Karpas-422 (cell line): ENCODE measurements around the gene STK17A. TPM values are rescaled to one million over a fixed set of nuclear protein-coding genes. Genes with fewer than 3 reads are reported as not detected.

Source experiments
- DNase-seq: peaks from one replicate; pipeline ENCODE4 v3.0.0-alpha.2; 2015
- H2AFZ ChIP-seq: fragments of 200-600 bp; sonication (generic); 2 replicates; pipeline ENCODE4 v1.6.1; 2014; ENCODE audit warnings: antibody characterized with exemption, low read length, mixed read lengths
- H3K27ac ChIP-seq: fragments of 200-600 bp; sonication (generic); 2 replicates; pipeline ENCODE4 v1.5.1; 2014; ENCODE audit warnings: mild to moderate bottlenecking, low read length, moderate library complexity
- H3K27me3 ChIP-seq: fragments of 200-600 bp; sonication (generic); 2 replicates; pipeline ENCODE4 v1.6.1; 2014; ENCODE audit warnings: low read length, mixed read lengths
- H3K36me3 ChIP-seq: fragments of 200-600 bp; sonication (generic); 2 replicates; pipeline ENCODE4 v1.6.1; 2014; ENCODE audit warnings: low read length, mixed read lengths; ENCODE audit not compliant: insufficient read depth
- H3K4me1 ChIP-seq: fragments of 200-600 bp; sonication (generic); 2 replicates; pipeline ENCODE4 v1.6.1; 2014; ENCODE audit warnings: mild to moderate bottlenecking, low read length, mixed read lengths
- H3K4me2 ChIP-seq: fragments of 200-600 bp; sonication (generic); 2 replicates; pipeline ENCODE4 v1.6.1; 2014; ENCODE audit warnings: low read length, low read depth, mild to moderate bottlenecking; ENCODE audit not compliant: poor library complexity, severe bottlenecking
- H3K4me3 ChIP-seq: fragments of 200-600 bp; sonication (generic); 2 replicates; pipeline ENCODE4 v1.5.1; 2014; ENCODE audit warnings: mild to moderate bottlenecking, antibody characterized with exemption, low read length, mixed read lengths
- H3K79me2 ChIP-seq: fragments of 200-600 bp; sonication (generic); 2 replicates; pipeline ENCODE4 v1.6.1; 2014; ENCODE audit warnings: mild to moderate bottlenecking, low read length, mixed read lengths
- H3K9ac ChIP-seq: fragments of 200-600 bp; sonication (generic); 2 replicates; pipeline ENCODE4 v1.6.0; 2014; ENCODE audit warnings: low read length
- H3K9me2 ChIP-seq: fragments of 200-600 bp; sonication (generic), shearing (Covaris generic); replicated peaks from 2 replicates; pipeline ENCODE4 v1.6.0; 2014; ENCODE audit warnings: mild to moderate bottlenecking, low read length, moderate library complexity; ENCODE audit not compliant: insufficient read depth
- H3K9me3 ChIP-seq: fragments of 300-700, 200-600 bp; sonication (generic); 2 replicates; pipeline ENCODE4 v1.6.1; 2014; ENCODE audit warnings: low read length, mixed read lengths
- H4K20me1 ChIP-seq: fragments of 200-600 bp; sonication (generic); 2 replicates; pipeline ENCODE4 v1.6.1; 2014; ENCODE audit warnings: mild to moderate bottlenecking, antibody characterized with exemption, low read length, low read depth; ENCODE audit not compliant: insufficient read depth
- total RNA-seq: library from RNA; depleted of rRNA; stranded (reverse); fragments of >200 nt; shearing (Covaris generic); gene quantifications from 2 replicates; pipeline ENCODE4 v1.2.3, GENCODE V29; 2014; ENCODE audit warnings: low replicate concordance

The STK17A gene
- total RNA-seq, 1 experiment from 2014 or later, result 8.2 TPM

DNA sequence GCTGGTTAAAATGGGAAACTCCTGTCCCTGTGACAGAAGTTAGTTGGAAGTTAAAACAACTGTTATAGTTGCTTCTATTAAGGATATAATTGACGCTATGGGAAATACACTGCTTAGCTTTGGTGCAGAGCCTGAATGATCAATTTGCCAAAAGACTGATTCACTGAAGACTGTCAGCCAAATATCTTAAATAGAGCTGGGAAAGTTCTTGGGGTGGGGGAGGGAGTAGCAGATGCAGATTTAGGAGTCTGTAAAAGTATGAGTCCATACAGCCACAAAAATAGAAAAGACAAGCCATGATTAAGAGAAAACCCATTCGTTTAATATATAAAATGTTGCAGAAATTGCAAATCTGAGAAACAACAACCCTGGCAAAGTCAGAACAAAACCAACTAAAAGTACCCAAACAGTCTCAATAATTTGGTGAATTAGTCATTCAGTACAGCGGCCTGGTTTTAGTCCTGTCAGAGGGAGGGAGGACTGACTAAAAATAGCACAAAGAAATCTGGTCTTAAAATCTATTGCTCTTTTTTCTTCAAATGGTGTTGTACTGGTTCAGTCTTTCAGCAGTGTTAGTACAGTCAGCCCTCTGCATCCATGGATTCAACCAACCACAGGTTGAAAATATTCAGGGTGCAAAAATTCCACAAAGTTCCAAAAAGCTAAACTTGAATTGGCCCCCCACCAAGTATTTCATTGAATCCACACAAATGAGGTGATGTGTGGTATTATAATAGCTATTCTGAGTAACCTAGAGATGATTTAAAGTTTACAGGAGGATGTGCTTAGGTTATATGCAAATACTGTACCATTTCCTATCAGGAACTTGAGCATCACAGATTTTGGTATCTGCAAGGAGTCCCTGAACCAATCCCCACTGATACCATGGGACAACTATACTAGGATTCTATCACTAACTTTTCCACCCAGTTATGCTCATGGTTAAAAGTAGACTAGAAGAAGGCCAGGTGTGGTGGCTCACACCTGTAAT lies 30.0 kb downstream of the STK17A start:
- no peaks in the 10 kb centered on the region for H3K79me2 ChIP-seq
- DNase-seq, result no peak
- H3K9me2 ChIP-seq, result no peaks in the 10 kb centered on the region
- H3K9ac ChIP-seq, result no peak overlapping the region
- no peak overlapping the region for H3K27ac ChIP-seq
- H3K4me1 ChIP-seq, result peaks cover 6% of the 10 kb centered on the region
- no peaks in the 10 kb centered on the region for H3K9me3 ChIP-seq
- no peaks in the 10 kb centered on the region for H3K36me3 ChIP-seq
- H3K27me3 ChIP-seq, result no peaks in the 10 kb centered on the region
- no peak overlapping the region for H2AFZ ChIP-seq
- no peaks in the 10 kb centered on the region for H4K20me1 ChIP-seq
- H3K4me3 ChIP-seq, result no peak overlapping the region
- H3K4me2 ChIP-seq, result no peak overlapping the region

DNA sequence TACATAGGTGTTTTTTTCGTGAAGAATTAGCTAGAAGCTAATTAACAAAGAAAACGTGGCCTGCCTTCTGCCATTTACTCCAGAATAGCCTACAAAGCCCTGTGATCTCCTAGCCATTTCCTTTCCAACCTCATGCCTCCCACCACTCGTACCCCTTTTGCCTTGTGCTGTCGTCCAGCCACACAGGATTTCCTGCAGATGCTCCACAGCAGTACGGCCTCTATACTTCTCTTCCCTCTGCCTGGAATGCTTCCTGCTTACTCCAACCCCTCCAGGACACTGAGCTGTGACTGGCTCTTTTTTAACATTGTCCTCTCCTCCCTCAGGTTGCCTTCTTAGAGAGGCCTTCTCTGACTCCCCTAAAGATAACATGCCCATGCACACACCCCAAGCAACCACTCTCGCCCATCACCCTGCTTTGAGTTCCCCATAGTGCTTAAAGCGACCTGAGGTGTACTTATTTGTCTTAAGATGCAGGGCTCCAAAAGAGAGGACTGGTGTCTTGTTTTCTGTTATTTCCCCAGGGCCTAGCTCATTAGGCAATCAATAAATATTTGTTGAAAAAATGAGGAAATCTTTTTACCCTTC lies 32.7 kb downstream of the STK17A start:
- Histone ChIP-seq H3K9me2 (no peaks in the 10 kb centered on the region), H3K4me1 (peaks cover 6% of the 10 kb centered on the region), H3K9ac (no peak overlapping the region), H4K20me1 (no peaks in the 10 kb centered on the region), H3K79me2 (no peaks in the 10 kb centered on the region), H3K4me2 (no peak overlapping the region), H3K9me3 (no peaks in the 10 kb centered on the region), H2AFZ (no peak overlapping the region), H3K27me3 (no peaks in the 10 kb centered on the region), H3K36me3 (no peaks in the 10 kb centered on the region), H3K27ac (no peak overlapping the region), H3K4me3 (no peak overlapping the region)
- DNase-seq, result no peak

DNA sequence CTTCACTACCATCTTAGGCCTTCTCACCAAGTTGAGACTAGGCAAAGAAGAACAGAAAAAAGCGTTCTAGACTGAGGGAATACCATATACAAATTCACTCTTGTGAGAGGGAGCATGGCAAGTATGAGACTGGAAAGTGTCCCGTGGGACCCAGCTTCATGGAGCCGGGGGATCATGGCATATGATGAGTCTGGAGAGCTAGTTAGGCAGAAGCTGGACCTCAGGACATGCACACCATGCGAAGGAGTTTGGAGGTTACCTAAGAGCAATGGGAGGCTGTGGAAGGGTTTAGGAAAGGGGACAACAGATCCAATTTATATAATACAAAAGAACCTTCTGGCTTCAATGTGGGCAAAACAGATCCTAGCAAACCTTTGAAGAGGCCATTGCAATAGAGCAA lies 34.1 kb downstream of the STK17A start:
- Histone ChIP-seq H2AFZ (no peak overlapping the region), H3K27ac (no peak overlapping the region), H3K9me3 (no peaks in the 10 kb centered on the region), H3K4me2 (no peak overlapping the region), H4K20me1 (no peaks in the 10 kb centered on the region), H3K36me3 (no peaks in the 10 kb centered on the region), H3K79me2 (no peaks in the 10 kb centered on the region), H3K4me1 (peaks cover 6% of the 10 kb centered on the region), H3K27me3 (no peaks in the 10 kb centered on the region), H3K4me3 (no peak overlapping the region), H3K9me2 (no peaks in the 10 kb centered on the region), H3K9ac (no peak overlapping the region)
- DNase-seq, result no peak

DNA sequence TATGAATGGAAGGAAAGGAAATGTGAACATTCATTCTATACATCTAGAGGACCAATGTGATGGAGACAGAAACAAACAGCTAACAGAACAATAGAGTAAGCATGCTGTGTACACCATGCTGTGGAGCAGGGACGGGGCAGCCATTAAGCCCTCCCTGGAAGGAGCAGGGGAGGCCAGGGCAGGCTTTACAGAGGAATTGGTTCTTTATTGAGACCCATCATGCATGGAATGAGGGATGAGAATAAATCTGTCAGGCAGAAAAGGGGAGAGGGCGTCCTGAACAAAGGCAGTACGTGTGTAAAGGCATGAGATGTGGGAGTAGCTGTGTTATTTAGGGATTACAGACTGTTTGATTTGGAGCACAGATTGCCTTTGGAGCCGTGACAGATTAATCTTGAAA lies 35.2 kb downstream of the STK17A start:
- Histone ChIP-seq H3K4me1 (peaks cover 4% of the 10 kb centered on the region), H3K4me3 (no peak overlapping the region), H3K4me2 (no peak overlapping the region), H3K27ac (no peak overlapping the region), H2AFZ (no peak overlapping the region), H3K9me3 (no peaks in the 10 kb centered on the region), H3K9me2 (no peaks in the 10 kb centered on the region), H3K9ac (no peak overlapping the region), H3K36me3 (no peaks in the 10 kb centered on the region), H3K27me3 (no peaks in the 10 kb centered on the region), H4K20me1 (no peaks in the 10 kb centered on the region), H3K79me2 (no peaks in the 10 kb centered on the region)
- DNase-seq, result no peak

DNA sequence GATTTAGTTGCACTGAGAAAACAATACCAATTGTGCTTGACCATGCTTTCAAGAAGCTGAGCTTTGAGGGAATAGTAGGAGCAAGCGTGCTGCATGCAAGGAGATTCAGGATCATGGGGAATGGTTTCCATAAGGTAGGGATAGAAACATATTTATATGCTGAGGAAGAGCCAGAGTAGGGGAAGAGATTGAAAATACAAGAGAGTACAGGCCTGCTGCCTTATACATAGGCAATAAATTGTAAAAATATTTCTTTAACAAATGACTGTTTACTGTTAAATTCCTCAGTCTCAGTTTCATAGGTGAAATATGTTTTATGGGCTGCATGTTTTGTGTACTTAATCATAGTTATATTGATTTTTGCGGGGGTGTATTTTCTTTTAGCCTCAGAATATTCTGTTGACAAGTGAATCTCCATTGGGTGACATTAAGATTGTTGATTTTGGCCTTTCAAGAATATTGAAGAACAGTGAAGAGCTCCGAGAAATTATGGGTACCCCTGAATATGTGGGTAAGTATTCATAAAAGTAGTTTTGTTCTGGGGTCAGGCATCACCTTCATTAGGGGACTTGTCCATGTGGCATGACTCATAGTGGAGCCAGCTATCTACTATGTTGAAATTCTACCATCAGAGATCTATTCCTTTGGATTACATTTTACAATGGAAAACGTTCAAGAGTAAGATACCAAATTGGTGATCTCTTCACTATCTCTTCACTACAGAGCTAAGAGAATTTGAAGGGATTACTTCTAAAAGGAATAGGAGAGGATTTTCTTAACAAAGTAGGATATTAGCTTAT lies 36.5 kb downstream of the STK17A start:
- Histone ChIP-seq H3K27ac (no peak overlapping the region), H3K4me2 (no peak overlapping the region), H3K9me3 (no peaks in the 10 kb centered on the region), H3K79me2 (no peaks in the 10 kb centered on the region), H3K36me3 (peaks cover 6% of the 10 kb centered on the region; the same call in 1 of the 2 replicates), H4K20me1 (no peaks in the 10 kb centered on the region), H3K4me3 (no peak overlapping the region), H3K9me2 (no peaks in the 10 kb centered on the region), H3K4me1 (no peaks in the 10 kb centered on the region), H2AFZ (no peak overlapping the region), H3K27me3 (no peaks in the 10 kb centered on the region), H3K9ac (no peak overlapping the region)
- no peak for DNase-seq

DNA sequence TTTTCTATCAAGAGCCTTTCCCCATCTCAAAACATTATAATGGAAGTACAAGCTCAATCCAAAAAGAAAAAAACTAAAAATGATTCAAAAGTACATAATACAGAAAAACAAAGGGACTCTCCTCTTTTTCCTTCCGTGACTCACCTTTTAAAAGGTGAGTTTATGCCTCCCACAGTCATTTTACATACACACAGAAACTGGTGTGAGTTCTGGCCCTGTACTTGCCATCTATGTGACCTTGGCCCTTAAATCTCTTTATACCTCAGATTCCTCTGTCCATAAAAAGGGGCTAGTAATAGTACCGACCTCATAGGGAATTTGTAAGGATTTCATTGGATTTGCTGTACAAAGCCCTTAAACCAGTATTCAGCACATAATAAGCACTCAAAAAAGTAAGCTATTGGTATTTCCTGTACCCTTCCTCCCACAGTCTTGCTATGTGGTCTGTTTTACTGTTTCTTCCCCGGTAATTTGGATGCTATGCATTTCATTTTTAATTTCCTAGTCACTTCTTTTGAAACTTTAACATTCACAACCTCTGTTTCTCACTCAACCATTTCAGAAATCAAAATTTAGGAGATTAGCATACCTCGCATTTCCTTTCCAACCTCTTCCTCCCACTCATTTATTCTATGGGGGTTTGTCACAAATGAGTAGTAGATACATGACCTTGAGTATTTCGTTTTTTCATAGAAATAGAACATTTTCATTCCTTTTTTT lies 39.0 kb downstream of the STK17A start:
- no peak overlapping the region for H3K9ac ChIP-seq
- no peaks in the 10 kb centered on the region for H3K9me2 ChIP-seq
- DNase-seq, result no peak
- H2AFZ ChIP-seq, result no peak overlapping the region
- H4K20me1 ChIP-seq, result no peaks in the 10 kb centered on the region
- peaks cover 9% of the 10 kb centered on the region; the same call in 1 of the 2 replicates for H3K36me3 ChIP-seq
- H3K27me3 ChIP-seq, result no peaks in the 10 kb centered on the region
- no peak overlapping the region for H3K4me3 ChIP-seq
- peaks cover 21% of the 10 kb centered on the region for H3K4me1 ChIP-seq
- no peak overlapping the region for H3K4me2 ChIP-seq
- no peaks in the 10 kb centered on the region for H3K79me2 ChIP-seq
- no peak overlapping the region for H3K27ac ChIP-seq
- no peaks in the 10 kb centered on the region for H3K9me3 ChIP-seq

DNA sequence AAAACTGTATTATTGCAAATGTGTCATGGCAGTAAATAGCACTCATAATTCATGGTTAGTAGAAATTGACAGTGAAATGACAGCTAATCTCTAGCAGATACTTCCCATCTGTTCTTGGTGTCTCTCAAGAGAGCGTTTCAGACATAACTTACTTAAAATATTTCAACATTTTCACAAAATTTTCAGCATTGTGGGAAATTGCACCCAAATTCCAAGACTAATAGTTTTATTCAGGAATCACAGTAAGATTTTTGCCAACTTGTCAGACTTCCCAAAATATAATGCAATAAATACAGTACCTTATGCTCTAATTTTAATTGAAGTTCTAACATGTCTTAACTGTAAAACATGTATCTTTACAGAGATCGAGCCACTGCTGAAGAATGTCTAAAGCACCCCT lies 41.2 kb downstream of the STK17A start:
- Histone ChIP-seq H2AFZ (no peak overlapping the region), H3K4me2 (no peak overlapping the region), H3K4me1 (peaks cover 23% of the 10 kb centered on the region), H3K27me3 (no peaks in the 10 kb centered on the region), H3K9me3 (no peaks in the 10 kb centered on the region), H3K9me2 (no peaks in the 10 kb centered on the region), H3K9ac (no peak overlapping the region), H3K4me3 (no peak overlapping the region), H3K79me2 (no peaks in the 10 kb centered on the region), H3K27ac (no peak overlapping the region), H3K36me3 (peaks cover 9% of the 10 kb centered on the region; the same call in 1 of the 2 replicates), H4K20me1 (no peaks in the 10 kb centered on the region)
- DNase-seq, result no peak
